ENCODE data around the gene SH3BGRL2. TPM values are rescaled to one million over a fixed set of nuclear protein-coding genes. Genes with fewer than 3 reads are reported as not detected.

Gene SH3BGRL2
- total RNA-seq, 4 donors from 2014 or later: 18.2 to 65.4 (median 40.1) TPM

GRCh38 chr6:79713701-79714322 lies 82.7 kb downstream of the SH3BGRL2 start:
- no peak overlapping the region for H3K4me3 ChIP-seq (ENCODE audit: low read depth, poor library complexity, severe bottlenecking)
- TF ChIP-seq POLR2A (IDR thresholded peaks at IDR 0.05): no peak
- 30 to 35% methylated on average over 5 of the region's 5 CpGs for WGBS, 2 donors
- no peak for DNase-seq (ENCODE audit: low spot score in 2 of 2)
- intact Hi-C loops (cut with DNase I; ENCODE audit: low total_unique reads): loop anchor here (5.0 kb wide), 1 partner anchor 1468 kb away; no protein-coding TSS in a partner anchor

- H3K4me3 ChIP-seq (ENCODE audit: low read depth, poor library complexity, severe bottlenecking): no peak overlapping the region
- TF ChIP-seq POLR2A (IDR thresholded peaks at IDR 0.05) (no peak), CTCF (IDR thresholded peaks at IDR 0.05) (no peak)
- DNase-seq (ENCODE audit: low spot score in 2 of 2): no peak
- 96 to 98% methylated on average over 2 of the region's 2 CpGs for WGBS, 2 donors
- intact Hi-C loops (cut with DNase I; ENCODE audit: low total_unique reads): no loop called here
Observed at GRCh38 chr6:79717989-79718388, 86.9 kb downstream of the SH3BGRL2 start.

- intact Hi-C loops (cut with DNase I; ENCODE audit: low total_unique reads): no loop called here
- H3K4me3 ChIP-seq (ENCODE audit: low read depth, poor library complexity, severe bottlenecking): no peak overlapping the region
- DNase-seq (ENCODE audit: low spot score in 2 of 2): no peak
- 89 to 94% methylated on average over 8 of the region's 8 CpGs for WGBS, 2 donors
- TF ChIP-seq POLR2A (IDR thresholded peaks at IDR 0.05) (no peak), CTCF (IDR thresholded peaks at IDR 0.05) (no peak)
Observed at GRCh38 chr6:79718509-79719247, 87.5 kb downstream of the SH3BGRL2 start.

GRCh38 chr6:79719248-79719960 lies 88.3 kb downstream of the SH3BGRL2 start:
- WGBS, 2 donors: 31 to 46% methylated on average over 6 of the region's 6 CpGs
- TF ChIP-seq POLR2A (IDR thresholded peaks at IDR 0.05): no peak
- no peak for TF ChIP-seq CTCF (IDR thresholded peaks at IDR 0.05)
- no peak for DNase-seq (ENCODE audit: low spot score in 2 of 2)
- intact Hi-C loops (cut with DNase I; ENCODE audit: low total_unique reads): no loop called here
- no peak overlapping the region for H3K4me3 ChIP-seq (ENCODE audit: low read depth, poor library complexity, severe bottlenecking)

GRCh38 chr6:79724816-79725215 lies 93.7 kb downstream of the SH3BGRL2 start:
- intact Hi-C loops (cut with DNase I; ENCODE audit: low total_unique reads): no loop called here

More at GRCh38 chr6:79724816-79725215, 93.7 kb downstream of the SH3BGRL2 start:
- 75 to 88% methylated on average over 2 of the region's 2 CpGs for WGBS, 2 donors
- H3K4me3 ChIP-seq (ENCODE audit: low read depth, poor library complexity, severe bottlenecking): no peak overlapping the region
- DNase-seq (ENCODE audit: low spot score in 2 of 2): no peak
- TF ChIP-seq CTCF (IDR thresholded peaks at IDR 0.05): no peak
